HepG2 (cell line): ENCODE data around the gene ZNF628. TPM values are rescaled to one million over a fixed set of nuclear protein-coding genes. Genes with fewer than 3 reads are reported as not detected.

Experiments
- ATAC-seq: fragments of 200-7000 bp; cut with Tn5 transposase; 3 replicates; pipeline ENCODE4 v1.9.1; 2020; ENCODE audit warnings: mild to moderate bottlenecking, moderate library complexity
- BruUV-seq: library from RNA; stranded (reverse); fragments of 400-500 nt; replicated peaks from 2 replicates; lab custom pipeline; 2021; lab: Mats Ljungman, UMichigan
- CTCF ChIA-PET: fragments of 300-600 bp; formaldehyde crosslinking; extraction: SDS; loops from one replicate; lab custom pipeline; 2021; ENCODE audit warnings: low total read pairs, inconsistent platforms, low intra/inter-chr PET ratio; lab: Yijun Ruan, JAX
- POLR2A ChIA-PET: fragments of 350-600 bp; sonication (Branson Sonifier 250); formaldehyde crosslinking; loops from one replicate; lab custom pipeline; 2020; ENCODE audit warnings: antibody characterized with exemption, inconsistent platforms; lab: Yijun Ruan, JAX
- DNase-seq: peaks from one replicate; pipeline ENCODE4 v3.0.0-alpha.2; 2015; ENCODE audit warnings: low spot score
- FAIRE-seq: peaks from 3 replicates; lab custom pipeline; 2011; peaks lifted over from hg19 to GRCh38; lab: Jason Lieb, UNC
- H2AFZ ChIP-seq: one replicate; pipeline ENCODE4 v1.6.1; 2011; ENCODE audit warnings: low read length, inconsistent platforms
- H3K27ac ChIP-seq: fragments of 300-600 bp; 3 replicates; pipeline ENCODE4 v1.8.0; 2011; ENCODE audit warnings: mixed run types, mild to moderate bottlenecking, mixed read lengths, low read length, inconsistent platforms; ENCODE audit not compliant: insufficient read depth; ENCODE audit errors: extremely low read length
- H3K27me3 ChIP-seq, 2 experiments: fragments of 200-600 bp in 1 of 2; 2 replicates in 1 of 2; 3 replicates in 1 of 2; pipeline versions ENCODE4 v1.6.0 to v1.8.0; 2011; ENCODE audit warnings: low read length in 2 of 2, mild to moderate bottlenecking in 2 of 2, moderate library complexity in 2 of 2, inconsistent platforms in 1 of 2; ENCODE audit not compliant: insufficient read depth in 2 of 2, control insufficient read depth in 1 of 2
- H3K36me3 ChIP-seq, 2 experiments: fragments of 200-600 bp in 1 of 2; replicated peaks in 1 of 2; 2 replicates in 1 of 2; 3 replicates in 1 of 2; pipeline versions ENCODE4 v1.5.1 to v1.8.0; 2011; ENCODE audit warnings: low read length in 2 of 2, inconsistent platforms in 1 of 2; ENCODE audit not compliant: insufficient read depth in 2 of 2, control insufficient read depth in 1 of 2
- H3K4me1 ChIP-seq: 2 replicates; pipeline ENCODE4 v1.5.1; 2012; ENCODE audit warnings: low read length, inconsistent platforms; ENCODE audit not compliant: insufficient read depth
- H3K4me2 ChIP-seq: 2 replicates; pipeline ENCODE4 v1.6.0; 2011; ENCODE audit warnings: low read depth, low read length, inconsistent platforms
- H3K4me3 ChIP-seq, 3 experiments: fragments of 200-600 bp in 1 of 3; sonication (generic), shearing (Covaris generic) in 1 of 3; replicated peaks in 1 of 3; 2 replicates each; pipeline ENCODE4 v1.5.1; 2011 to 2016; ENCODE audit warnings: low read length in 3 of 3, inconsistent platforms in 2 of 3, low read depth in 2 of 3, mild to moderate bottlenecking in 2 of 3, control low read depth in 1 of 3, mixed read lengths in 1 of 3; ENCODE audit not compliant: insufficient read depth in 1 of 3
- H3K79me2 ChIP-seq: one replicate; pipeline ENCODE4 v1.6.1; 2011; ENCODE audit warnings: low read length, inconsistent platforms; ENCODE audit not compliant: insufficient read depth
- H3K9ac ChIP-seq: 2 replicates; pipeline ENCODE4 v1.6.0; 2011; ENCODE audit warnings: mild to moderate bottlenecking, low read depth, low read length, inconsistent platforms; ENCODE audit not compliant: insufficient read depth
- H3K9me3 ChIP-seq: 2 replicates; pipeline ENCODE4 v1.5.1; 2012; ENCODE audit warnings: mild to moderate bottlenecking, low read length
- H4K20me1 ChIP-seq: 2 replicates; pipeline ENCODE4 v1.6.0; 2011; ENCODE audit warnings: inconsistent platforms, mild to moderate bottlenecking, low read length, moderate library complexity; ENCODE audit not compliant: insufficient read depth
- AHDC1 ChIP-seq: sonication (generic); formaldehyde crosslinking; IDR thresholded peaks from 2 replicates; pipeline ENCODE4 v1.5.1; 2020; ENCODE audit warnings: mild to moderate bottlenecking, missing genetic modification reagents, borderline replicate concordance
- HNF4G ChIP-seq, 2 experiments: sonication (generic) in 1 of 2; formaldehyde crosslinking in 1 of 2; IDR thresholded peaks; 2 replicates each; pipeline versions ENCODE4 v1.4.0 to v1.6.1; 2011 to 2020; ENCODE audit warnings: borderline replicate concordance in 2 of 2, low read depth in 2 of 2, mild to moderate bottlenecking in 2 of 2, low read length in 1 of 2, missing genetic modification reagents in 1 of 2, moderate library complexity in 1 of 2
- PHF21A ChIP-seq: sonication (generic); formaldehyde crosslinking; IDR thresholded peaks from 2 replicates; pipeline ENCODE4 v1.5.0; 2020; ENCODE audit warnings: mild to moderate bottlenecking, missing genetic modification reagents
- POLR2A ChIP-seq, 2 experiments: IDR thresholded peaks; 2 replicates each; pipeline ENCODE4 v1.6.1; 2011; ENCODE audit warnings: low read depth in 2 of 2, low read length in 2 of 2, mild to moderate bottlenecking in 1 of 2, moderate library complexity in 1 of 2; ENCODE audit not compliant: insufficient read depth in 1 of 2
- SALL1 ChIP-seq: sonication (generic); formaldehyde crosslinking; IDR thresholded peaks from 2 replicates; pipeline ENCODE4 v1.8.0; 2022; ENCODE audit warnings: mild to moderate bottlenecking, missing genetic modification reagents
- ZMYM3 ChIP-seq: sonication (generic); formaldehyde crosslinking; IDR thresholded peaks from 2 replicates; pipeline ENCODE4 v1.5.1; 2020; ENCODE audit warnings: mild to moderate bottlenecking, missing genetic modification reagents
- ZNF501 ChIP-seq: sonication (generic); formaldehyde crosslinking; IDR thresholded peaks from 2 replicates; pipeline ENCODE4 v1.5.1; 2020; ENCODE audit warnings: mild to moderate bottlenecking, moderate library complexity, missing genetic modification reagents
- ZNF564 ChIP-seq: sonication (generic); formaldehyde crosslinking; IDR thresholded peaks from 2 replicates; pipeline ENCODE4 v1.8.1; 2023; ENCODE audit warnings: mild to moderate bottlenecking, missing genetic modification reagents
- ZNF629 ChIP-seq: sonication (generic); formaldehyde crosslinking; conservative IDR thresholded peaks from 2 replicates; pipeline ENCODE4 v1.5.0; 2020; ENCODE audit warnings: missing genetic modification reagents
- ZNF768 ChIP-seq: sonication (generic); formaldehyde crosslinking; IDR thresholded peaks from 2 replicates; pipeline ENCODE4 v1.4.0; 2020; ENCODE audit warnings: missing genetic modification reagents
- ZSCAN12 ChIP-seq: sonication (generic); formaldehyde crosslinking; IDR thresholded peaks from 2 replicates; pipeline ENCODE4 v1.9.0; 2021; ENCODE audit warnings: mild to moderate bottlenecking, missing genetic modification reagents
- WGBS: methylation state at CpG from one replicate; pipeline ENCODE4 v1.1.6; 2017; ENCODE audit warnings: low lambda C conversion rate; 5-methylcytosine and 5-hydroxymethylcytosine counted together
- in situ Hi-C: cut with HindIII; loops from 2 replicates; pipeline ENCODE4 v1.10.0; 2017; ENCODE audit warnings: low pct_unique_long_range_greater_than_20kb; ENCODE audit not compliant: extremely low pct_ligation_motif_present
- intact Hi-C: fragments of 100-400 bp; cut with micrococcal nuclease; formaldehyde crosslinking; loops from one replicate; pipeline ENCODE4 v1.10.0; 2022; ENCODE audit not compliant: unreplicated experiment
- polyA plus RNA-seq, 8 experiments: library from polyadenylated mRNA; depleted of rRNA in 3 of 8; stranded (reverse) in 7 of 8; unstranded in 1 of 8; fragments of >200 nt; fragmentation: Illumina TruSeq in 4 of 8; extraction: Trizol in 4 of 8; gene quantifications; 2 replicates each; pipeline versions ENCODE4 v1.2.1 to v1.2.3, GENCODE V29; 2011 to 2016; ENCODE audit warnings: low read depth in 4 of 8, missing spikeins in 1 of 8, mixed read lengths in 1 of 8; ENCODE audit not compliant: insufficient read depth in 1 of 8
- total RNA-seq, 5 experiments: library from RNA; depleted of rRNA; stranded (reverse); fragments of >200 nt; fragmentation: Illumina TruSeq; extraction: Trizol; gene quantifications; 2 replicates each; pipeline ENCODE4 v1.2.3, GENCODE V29; 2016; ENCODE audit warnings: low read depth in 1 of 5
- TF ChIP-seq, protein P1 (sequence below): sonication (generic); formaldehyde crosslinking; IDR thresholded peaks from 2 replicates; pipeline ENCODE4 v1.4.0; 2020; ENCODE audit warnings: missing genetic modification reagents, borderline replicate concordance
- TF ChIP-seq, protein P2 (sequence below): fragments of 450-650 bp; IDR thresholded peaks from 2 replicates; pipeline ENCODE4 v1.6.1; 2016

Gene ZNF628
- total and polyA plus RNA-seq, 2 of the 13 experiments (the other 11 are each of a cell fraction or from before 2014, with no cell fraction given), result 0.54 to 1.2 TPM

DNA sequence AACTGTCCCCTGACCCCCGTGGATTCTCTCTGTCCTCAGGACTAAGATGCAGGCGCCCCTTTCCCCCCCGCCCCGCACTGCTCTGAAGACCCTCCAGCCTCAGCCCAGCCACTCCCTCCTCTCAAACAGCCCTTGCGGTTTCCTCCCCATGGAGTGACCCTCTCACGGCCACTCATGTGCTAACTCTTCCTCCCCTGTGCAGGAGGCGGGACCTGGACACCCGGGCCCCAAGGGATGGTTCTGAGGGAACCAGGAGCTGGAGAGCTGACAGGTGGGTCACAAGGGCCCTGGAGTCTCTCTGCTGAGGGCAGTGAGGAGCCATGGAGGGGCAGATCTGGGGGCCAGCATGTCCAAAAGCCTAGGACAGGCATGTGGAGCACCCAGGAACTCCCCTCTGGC is 16.9 kb upstream of the ZNF628 start (continued):
- TF ChIP-seq, protein P1, sequence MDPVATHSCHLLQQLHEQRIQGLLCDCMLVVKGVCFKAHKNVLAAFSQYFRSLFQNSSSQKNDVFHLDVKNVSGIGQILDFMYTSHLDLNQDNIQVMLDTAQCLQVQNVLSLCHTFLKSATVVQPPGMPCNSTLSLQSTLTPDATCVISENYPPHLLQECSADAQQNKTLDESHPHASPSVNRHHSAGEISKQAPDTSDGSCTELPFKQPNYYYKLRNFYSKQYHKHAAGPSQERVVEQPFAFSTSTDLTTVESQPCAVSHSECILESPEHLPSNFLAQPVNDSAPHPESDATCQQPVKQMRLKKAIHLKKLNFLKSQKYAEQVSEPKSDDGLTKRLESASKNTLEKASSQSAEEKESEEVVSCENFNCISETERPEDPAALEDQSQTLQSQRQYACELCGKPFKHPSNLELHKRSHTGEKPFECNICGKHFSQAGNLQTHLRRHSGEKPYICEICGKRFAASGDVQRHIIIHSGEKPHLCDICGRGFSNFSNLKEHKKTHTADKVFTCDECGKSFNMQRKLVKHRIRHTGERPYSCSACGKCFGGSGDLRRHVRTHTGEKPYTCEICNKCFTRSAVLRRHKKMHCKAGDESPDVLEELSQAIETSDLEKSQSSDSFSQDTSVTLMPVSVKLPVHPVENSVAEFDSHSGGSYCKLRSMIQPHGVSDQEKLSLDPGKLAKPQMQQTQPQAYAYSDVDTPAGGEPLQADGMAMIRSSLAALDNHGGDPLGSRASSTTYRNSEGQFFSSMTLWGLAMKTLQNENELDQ, result no peak
- no peak for TF ChIP-seq ZNF564 (CRISPR knock-in tag)
- no peak for TF ChIP-seq ZNF768 (CRISPR knock-in tag)
- peak in 1 of 2 experiments; percentile 21; a peak in 1 of 4 replicates for TF ChIP-seq POLR2A (IDR thresholded peaks at IDR 0.05; ENCODE audit: insufficient read depth in 1 of 2, low read depth in 2 of 2, low read length in 2 of 2)
- TF ChIP-seq HNF4G (IDR thresholded peaks at IDR 0.05; ENCODE audit: borderline replicate concordance, low read depth, low read length), result no peak
- no peak for TF ChIP-seq HNF4G (CRISPR knock-in tag; IDR thresholded peaks at IDR 0.05; ENCODE audit: borderline replicate concordance, low read depth)
- TF ChIP-seq ZNF629 (CRISPR knock-in tag), result no peak
- TF ChIP-seq ZMYM3 (CRISPR knock-in tag), result no peak
- TF ChIP-seq SALL1, result peak; percentile 34; the same call in 1 of the 2 replicates
- TF ChIP-seq ZSCAN12 (CRISPR knock-in tag), result no peak

- H3K9ac ChIP-seq, result peak overlapping the region; percentile 63
- intact Hi-C loops, result no loop called here
- H3K4me1 ChIP-seq, result peaks cover 46% of the 10 kb centered on the region
- H3K4me3 ChIP-seq, result peak overlapping the region; percentile 56 to 78 (median 65)
- FAIRE-seq (peak; percentile 84), ATAC-seq (no peak), DNase-seq (peak; percentile 62)
- ChIA-PET CTCF (no interaction called here), POLR2A (interaction anchor here (1.0 to 1.5 kb wide), 4 partner anchors 16 to 342 kb away, joined by 3 to 10 read pairs (median 4); partner anchors contain the start of genes PPP1R12C and ZNF628)
- in situ Hi-C loops, result no loop called here
- H3K27ac ChIP-seq, result peak overlapping the region; percentile 93
- no peaks in the 10 kb centered on the region; the same call in 1 of the 2 replicates for H4K20me1 ChIP-seq
- WGBS, result under 1% methylated on average over 15 of the region's 16 CpGs
- peaks cover 1 to 8% of the 10 kb centered on the region in 2 experiments; a peak in 4 of 5 replicates for H3K36me3 ChIP-seq
- no peaks in the 10 kb centered on the region for H3K27me3 ChIP-seq
- peaks cover 20% of the 10 kb centered on the region for H3K79me2 ChIP-seq
- peak overlapping the region; percentile 86 for H3K4me2 ChIP-seq
- H3K9me3 ChIP-seq, result no peaks in the 10 kb centered on the region
- BruUV-seq, result TSS peak; percentile 79
- H2AFZ ChIP-seq, result no peak overlapping the region
- TF ChIP-seq PHF21A (CRISPR knock-in tag) (peak; percentile 58), ZNF501 (0 out of 2 replicates have a peak, but pooled peaks have one; percentile 7), AHDC1 (CRISPR knock-in tag) (no peak)
- TF ChIP-seq, protein P2, sequence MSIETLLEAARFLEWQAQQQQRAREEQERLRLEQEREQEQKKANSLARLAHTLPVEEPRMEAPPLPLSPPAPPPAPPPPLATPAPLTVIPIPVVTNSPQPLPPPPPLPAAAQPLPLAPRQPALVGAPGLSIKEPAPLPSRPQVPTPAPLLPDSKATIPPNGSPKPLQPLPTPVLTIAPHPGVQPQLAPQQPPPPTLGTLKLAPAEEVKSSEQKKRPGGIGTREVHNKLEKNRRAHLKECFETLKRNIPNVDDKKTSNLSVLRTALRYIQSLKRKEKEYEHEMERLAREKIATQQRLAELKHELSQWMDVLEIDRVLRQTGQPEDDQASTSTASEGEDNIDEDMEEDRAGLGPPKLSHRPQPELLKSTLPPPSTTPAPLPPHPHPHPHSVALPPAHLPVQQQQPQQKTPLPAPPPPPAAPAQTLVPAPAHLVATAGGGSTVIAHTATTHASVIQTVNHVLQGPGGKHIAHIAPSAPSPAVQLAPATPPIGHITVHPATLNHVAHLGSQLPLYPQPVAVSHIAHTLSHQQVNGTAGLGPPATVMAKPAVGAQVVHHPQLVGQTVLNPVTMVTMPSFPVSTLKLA, result no peak
These were observed 16.3 kb upstream of the ZNF628 start for GRCh38 chr19:55459950-55460657.
